Spinal cord (tissue), 10 donors: ENCODE results near the gene PLXNA4. TPM values are rescaled to one million over a fixed set of nuclear protein-coding genes. Genes with fewer than 3 reads are reported as not detected.

Experiments used
- DNase-seq, 6 donors: peaks; one replicate each; pipeline versions ENCODE4 v3.0.0 to v3.0.0-alpha.2; 2013 to 2015; ENCODE audit warnings: low spot score in 6 of 6, low read depth in 4 of 6
- H3K27ac ChIP-seq: one replicate; pipeline ENCODE4 v1.5.1; 2013; ENCODE audit warnings: low read depth, low read length, control low read depth
- H3K27me3 ChIP-seq: one replicate; pipeline ENCODE4 v1.6.1; 2013; ENCODE audit warnings: low read length; ENCODE audit not compliant: control insufficient read depth, insufficient read depth
- H3K36me3 ChIP-seq: one replicate; pipeline ENCODE4 v1.6.1; 2013; ENCODE audit warnings: low read length; ENCODE audit not compliant: control insufficient read depth, insufficient read depth
- H3K4me1 ChIP-seq: one replicate; pipeline ENCODE4 v1.6.1; 2013; ENCODE audit warnings: low read length; ENCODE audit not compliant: control insufficient read depth, insufficient read depth
- H3K4me3 ChIP-seq: one replicate; pipeline ENCODE4 v1.5.1; 2013; ENCODE audit warnings: low read depth, low read length, control low read depth
- H3K9me3 ChIP-seq: one replicate; pipeline ENCODE4 v1.6.1; 2013; ENCODE audit warnings: low read length; ENCODE audit not compliant: control insufficient read depth, insufficient read depth
- WGBS: methylation state at CpG from one replicate; pipeline ENCODE4 v1.1.5; 2013; ENCODE audit warnings: missing lambda C conversion rate; ENCODE audit not compliant: insufficient coverage; 5-methylcytosine and 5-hydroxymethylcytosine counted together
- polyA plus RNA-seq, 2 donors: library from polyadenylated mRNA; unstranded; fragments of 120-200 nt; gene quantifications; one replicate each; pipeline ENCODE4 v1.2.1, GENCODE V29; 2013; ENCODE audit not compliant: insufficient read length in 2 of 2
- total RNA-seq, 2 donors: library from RNA; depleted of rRNA in 1 of 2; stranded (reverse); fragments of 120-200 nt in 1 of 2; fragments of >200 nt in 1 of 2; gene quantifications; one replicate each; pipeline versions ENCODE4 v1.2.3 to v1.2.4, GENCODE V29; 2013 to 2014
- donor health status: healthy.

PLXNA4 gene
- total and polyA plus RNA-seq, 4 donors = 13.8 to 29.7 (median 23.2) TPM

DNA sequence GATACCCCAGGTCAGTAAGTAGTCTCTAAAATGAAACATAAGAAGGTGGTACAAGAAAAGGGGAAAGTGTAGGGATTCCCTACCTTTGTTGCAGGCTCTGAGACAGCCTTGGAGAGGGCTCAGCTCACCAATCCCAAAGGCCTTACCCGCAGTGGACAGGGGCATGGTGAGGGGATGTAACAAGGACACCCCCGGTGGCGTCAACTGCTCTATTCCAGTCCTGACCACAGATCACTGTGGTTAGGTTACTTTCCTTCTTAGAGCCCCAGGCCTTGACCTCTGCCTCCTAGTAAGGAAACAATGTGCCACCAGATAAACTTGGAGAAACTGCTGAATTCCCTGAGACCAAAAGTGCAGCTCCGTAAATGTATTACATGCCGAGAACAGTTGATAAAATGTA lies 17.5 kb downstream of the PLXNA4 start:
- Histone ChIP-seq H3K4me3 (no peak overlapping the region), H3K27ac (no peak overlapping the region), H3K36me3 (peaks cover 21% of the 10 kb centered on the region), H3K4me1 (no peaks in the 10 kb centered on the region), H3K9me3 (no peaks in the 10 kb centered on the region), H3K27me3 (no peaks in the 10 kb centered on the region)
- DNase-seq = no peak
- WGBS = 79% methylated on average over 3 of the region's 5 CpGs

DNA sequence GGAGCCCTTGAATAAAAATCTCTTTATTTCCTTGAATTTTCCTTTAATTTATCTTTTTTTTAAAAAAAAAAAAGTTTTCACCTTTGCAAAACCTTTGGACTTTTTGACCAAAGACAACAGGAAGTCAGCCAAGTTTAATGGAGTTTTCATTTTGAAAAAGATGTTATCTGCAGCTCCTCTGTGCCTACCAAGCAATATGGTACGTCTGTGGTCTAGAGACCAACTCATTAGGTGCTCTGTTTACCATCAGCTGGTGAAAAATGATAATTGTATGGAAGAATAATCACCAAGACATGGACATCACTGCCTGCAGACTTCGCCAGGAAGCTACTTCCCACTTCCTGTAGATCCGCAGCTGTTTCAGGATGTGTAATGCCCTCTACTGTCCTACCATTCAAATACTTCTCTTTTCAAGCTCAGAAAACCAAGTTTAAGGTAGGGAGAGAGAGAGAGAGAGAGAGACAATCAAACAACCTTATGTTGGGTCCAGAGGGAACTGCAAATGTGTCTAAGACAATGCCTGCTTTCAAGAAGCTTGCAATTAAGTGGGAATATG lies 18.7 kb downstream of the PLXNA4 start:
- no peaks in the 10 kb centered on the region for H3K4me1 ChIP-seq
- no peaks in the 10 kb centered on the region for H3K27me3 ChIP-seq
- peaks cover 21% of the 10 kb centered on the region for H3K36me3 ChIP-seq
- no CpG with 5 or more reads among the region's 3 CpGs for WGBS
- peak in 1 of 6 donors; percentile 60 for DNase-seq
- H3K9me3 ChIP-seq = no peaks in the 10 kb centered on the region
- H3K4me3 ChIP-seq = no peak overlapping the region
- H3K27ac ChIP-seq = no peak overlapping the region

DNA sequence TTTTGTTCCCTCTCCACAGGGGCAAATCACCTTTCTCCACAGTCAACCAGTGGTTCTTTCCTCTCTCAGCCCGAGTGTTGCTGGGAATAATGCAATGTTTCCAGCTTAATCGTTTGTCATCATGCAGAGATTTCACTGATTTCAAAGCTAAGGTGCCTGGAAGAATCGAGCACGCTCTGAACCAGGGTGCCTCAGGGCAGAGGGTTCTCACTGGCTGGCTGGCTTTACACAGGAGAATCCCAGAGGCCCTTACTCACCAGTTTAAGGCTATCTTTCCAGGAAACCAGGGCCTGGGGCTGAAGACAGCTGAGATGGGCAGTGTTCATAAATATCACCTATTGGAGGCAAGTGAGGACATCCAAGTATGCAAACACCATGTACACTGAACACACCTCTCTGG lies 21.8 kb downstream of the PLXNA4 start:
- Histone ChIP-seq H3K4me3 (no peak overlapping the region), H3K9me3 (peaks cover 2% of the 10 kb centered on the region), H3K27me3 (no peaks in the 10 kb centered on the region), H3K36me3 (peaks cover 5% of the 10 kb centered on the region), H3K27ac (no peak overlapping the region), H3K4me1 (no peaks in the 10 kb centered on the region)
- DNase-seq = no peak
- WGBS = 75% methylated on average over 4 of the region's 4 CpGs

- DNase-seq = no peak
- H3K27me3 ChIP-seq = no peaks in the 10 kb centered on the region
- WGBS = 83% methylated on average over 3 of the region's 3 CpGs
Observed at GRCh38 chr7:132553031-132553430, 23.2 kb downstream of the PLXNA4 start.

DNA sequence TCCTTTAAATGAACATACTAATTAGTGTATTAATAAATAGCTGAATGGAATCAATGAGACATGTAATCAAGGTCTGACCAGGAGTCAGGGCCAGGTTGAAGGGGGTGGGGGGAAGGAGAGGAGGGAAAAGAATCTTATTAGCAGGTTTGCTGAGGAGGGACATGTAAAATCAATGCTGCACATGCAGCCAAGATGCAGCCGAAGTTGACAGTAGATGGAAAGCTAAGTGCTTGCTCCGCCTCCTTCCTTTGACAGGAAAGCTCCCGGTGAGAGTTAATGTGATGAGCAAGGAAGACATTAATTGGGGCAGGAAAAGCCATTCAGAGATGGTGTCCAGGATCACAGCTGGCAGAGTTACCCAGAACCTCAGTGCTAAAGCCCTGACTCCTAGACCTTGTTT lies 24.4 kb downstream of the PLXNA4 start:
- peaks cover 5% of the 10 kb centered on the region for H3K36me3 ChIP-seq
- peaks cover 2% of the 10 kb centered on the region for H3K9me3 ChIP-seq
- 67% methylated on average over 2 of the region's 3 CpGs for WGBS
- no peaks in the 10 kb centered on the region for H3K4me1 ChIP-seq
- no peaks in the 10 kb centered on the region for H3K27me3 ChIP-seq
- DNase-seq = peak in 1 of 6 donors; percentile 14
- no peak overlapping the region for H3K4me3 ChIP-seq
- no peak overlapping the region for H3K27ac ChIP-seq

More at GRCh38 chr7:132553031-132553430, 23.2 kb downstream of the PLXNA4 start:
- peaks cover 2% of the 10 kb centered on the region for H3K9me3 ChIP-seq
- no peak overlapping the region for H3K27ac ChIP-seq
- H3K4me3 ChIP-seq = no peak overlapping the region
- no peaks in the 10 kb centered on the region for H3K4me1 ChIP-seq
- H3K36me3 ChIP-seq = peaks cover 5% of the 10 kb centered on the region

DNA sequence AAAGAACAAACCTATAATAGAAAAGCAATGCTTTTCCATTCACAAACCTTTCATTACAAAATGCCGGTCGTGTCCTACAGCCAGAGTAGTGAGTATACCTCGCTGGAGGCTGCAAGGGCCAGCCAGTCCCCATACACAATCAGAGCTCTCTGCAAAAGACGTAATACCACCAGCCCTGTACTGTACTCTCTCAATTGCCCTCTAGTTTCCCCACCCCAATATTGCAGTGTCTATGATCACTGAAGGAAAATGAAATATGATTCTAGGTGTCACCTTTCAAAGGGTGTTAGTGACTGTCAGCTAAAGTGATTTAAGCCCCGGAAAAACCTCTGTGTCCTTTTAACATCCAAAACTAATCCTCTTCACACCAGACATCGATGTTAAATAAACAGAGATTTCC lies 24.8 kb downstream of the PLXNA4 start:
- H3K9me3 ChIP-seq = peaks cover 2% of the 10 kb centered on the region
- no peak overlapping the region for H3K27ac ChIP-seq
- DNase-seq = no peak
- H3K4me3 ChIP-seq = no peak overlapping the region
- H3K4me1 ChIP-seq = no peaks in the 10 kb centered on the region
- no peaks in the 10 kb centered on the region for H3K27me3 ChIP-seq
- 92% methylated on average over 3 of the region's 6 CpGs for WGBS
- peaks cover 5% of the 10 kb centered on the region for H3K36me3 ChIP-seq

DNA sequence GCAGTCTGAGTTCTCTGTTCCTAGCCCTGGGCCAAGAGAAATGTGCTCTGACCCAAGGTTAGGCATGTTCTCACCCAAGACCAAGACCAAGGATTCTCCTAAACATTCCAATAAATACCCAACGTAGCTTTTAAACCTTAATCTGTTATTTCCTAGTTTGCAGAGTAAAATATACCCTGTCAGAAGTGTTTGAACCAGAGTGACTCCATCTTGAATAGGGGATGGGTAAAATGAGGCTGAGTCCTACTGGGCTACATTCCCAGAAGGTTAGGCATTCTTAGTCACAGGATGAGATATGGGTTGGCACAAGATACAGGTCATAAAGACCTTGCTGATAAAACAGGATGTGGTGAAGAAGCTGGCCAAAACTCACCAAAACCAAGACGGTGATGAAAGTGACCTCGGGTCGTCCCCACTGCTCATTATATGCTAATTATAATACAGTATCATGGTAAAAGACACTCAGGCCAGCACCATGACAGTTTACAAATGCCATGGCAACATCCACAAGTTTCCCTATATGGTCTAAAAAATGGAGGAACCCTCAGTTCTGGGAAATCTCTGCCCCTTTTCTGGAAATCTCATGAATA lies 27.7 kb downstream of the PLXNA4 start:
- no peaks in the 10 kb centered on the region for H3K27me3 ChIP-seq
- peaks cover 2% of the 10 kb centered on the region for H3K9me3 ChIP-seq
- DNase-seq = no peak
- H3K27ac ChIP-seq = peak overlapping the region; percentile 4
- no peaks in the 10 kb centered on the region for H3K4me1 ChIP-seq
- H3K36me3 ChIP-seq = no peaks in the 10 kb centered on the region
- no peak overlapping the region for H3K4me3 ChIP-seq
- WGBS = no CpG with 5 or more reads among the region's 4 CpGs

DNA sequence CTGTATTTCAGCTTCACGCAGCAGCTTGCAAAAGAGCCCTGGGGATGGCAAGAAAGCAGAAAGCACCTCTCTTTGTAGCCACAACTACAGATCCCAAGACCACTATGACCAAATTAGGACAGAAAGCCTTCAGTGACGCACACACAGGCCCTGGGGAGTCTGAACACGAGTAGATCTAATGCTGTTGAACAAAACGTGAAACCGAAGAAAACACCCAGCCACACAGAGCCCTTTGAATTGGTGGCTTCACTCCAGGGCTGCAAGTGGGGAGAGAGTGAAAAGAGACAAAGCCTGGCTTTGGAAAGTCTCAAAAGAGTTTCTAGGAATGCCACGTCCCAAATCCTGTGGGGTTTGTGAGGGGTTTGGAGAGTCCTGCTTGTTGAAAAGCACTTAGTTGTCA lies 28.4 kb downstream of the PLXNA4 start:
- peak in 5 of 6 donors; percentile 36 to 73 (median 45) for DNase-seq
- no peak overlapping the region for H3K27ac ChIP-seq
- no peaks in the 10 kb centered on the region for H3K4me1 ChIP-seq
- no peaks in the 10 kb centered on the region for H3K36me3 ChIP-seq
- H3K27me3 ChIP-seq = no peaks in the 10 kb centered on the region
- H3K4me3 ChIP-seq = no peak overlapping the region
- WGBS = no CpG with 5 or more reads among the region's 6 CpGs
- peaks cover 2% of the 10 kb centered on the region for H3K9me3 ChIP-seq

DNA sequence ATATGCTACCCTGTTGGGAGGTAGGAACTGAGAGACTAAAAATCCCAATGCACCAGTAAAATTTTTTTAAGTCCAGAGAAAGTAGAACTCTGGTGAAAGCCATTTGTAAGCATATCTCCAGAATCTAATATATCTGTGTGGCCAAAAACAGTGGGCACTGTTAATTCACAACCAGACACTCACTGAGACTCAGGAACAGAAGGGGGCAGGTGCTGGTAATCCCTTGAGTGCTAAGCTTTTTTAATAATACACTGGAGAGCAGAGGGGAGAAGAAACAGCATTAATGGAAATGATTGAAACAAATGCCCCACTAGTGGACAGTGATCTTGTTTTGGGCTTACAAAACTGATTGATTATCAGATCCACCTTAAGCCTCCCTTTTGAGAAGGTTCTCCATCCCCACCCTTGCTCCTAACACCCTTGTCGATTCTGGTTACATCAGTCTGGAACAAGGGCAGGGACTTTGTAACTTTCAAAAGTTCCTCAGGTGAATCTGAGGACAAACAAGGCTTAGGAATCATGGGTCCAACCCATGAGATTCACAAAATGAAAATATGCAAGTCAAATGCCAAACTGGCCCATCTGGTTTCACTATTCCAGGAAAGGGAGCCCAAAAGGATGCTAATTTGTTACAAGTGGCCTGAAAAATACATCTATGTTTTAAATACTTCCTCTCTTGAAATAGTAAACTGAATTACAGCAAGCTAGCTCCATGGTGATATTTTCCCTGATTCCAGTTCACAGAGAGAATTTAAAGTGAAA lies 29.7 kb downstream of the PLXNA4 start:
- peak in 1 of 6 donors; percentile 16 for DNase-seq
- Histone ChIP-seq H3K36me3 (no peaks in the 10 kb centered on the region), H3K4me1 (no peaks in the 10 kb centered on the region), H3K9me3 (peaks cover 2% of the 10 kb centered on the region), H3K4me3 (no peak overlapping the region), H3K27ac (no peak overlapping the region), H3K27me3 (no peaks in the 10 kb centered on the region)
- WGBS = 100% methylated on average over 1 of the region's 1 CpG

- no peaks in the 10 kb centered on the region for H3K4me1 ChIP-seq
- no CpG with 5 or more reads among the region's 1 CpG for WGBS
- no peaks in the 10 kb centered on the region for H3K27me3 ChIP-seq
- H3K27ac ChIP-seq = no peak overlapping the region
- H3K9me3 ChIP-seq = no peaks in the 10 kb centered on the region
- no peak for DNase-seq
- no peaks in the 10 kb centered on the region for H3K36me3 ChIP-seq
- H3K4me3 ChIP-seq = no peak overlapping the region
Observed at GRCh38 chr7:132545756-132546155, 30.5 kb downstream of the PLXNA4 start.
